Measurements from ENCODE around the gene SLC6A18. TPM values are rescaled to one million over a fixed set of nuclear protein-coding genes. Genes with fewer than 3 reads are reported as not detected.

Gene SLC6A18
- total RNA-seq, 4 donors from 2014 or later: not detected

GRCh38 chr5:1189269-1189668, 35.9 kb upstream of the SLC6A18 start:
- 80 to 86% methylated on average over 3 to 10 of the region's 10 CpGs for WGBS, 2 donors (ENCODE audit: low coverage in 1 of 2)
- ATAC-seq: no peak
- TF ChIP-seq CTCF (IDR thresholded peaks at IDR 0.05): no peak
- TF ChIP-seq POLR2AphosphoS5 (IDR thresholded peaks at IDR 0.05): no peak
- no peak for TF ChIP-seq EP300 (IDR thresholded peaks at IDR 0.05)
- no peak for TF ChIP-seq POLR2A (IDR thresholded peaks at IDR 0.05)

GRCh38 chr5:1190278-1190677, 34.9 kb upstream of the SLC6A18 start:
- 40 to 54% methylated on average over 9 to 12 of the region's 12 CpGs for WGBS, 2 donors (ENCODE audit: low coverage in 1 of 2)
- Histone ChIP-seq H3K27me3 (peaks cover 69% of the 10 kb centered on the region), H3K36me3 (no peaks in the 10 kb centered on the region), H3K9me3 (no peaks in the 10 kb centered on the region), H3K27ac (no peak overlapping the region), H3K4me3 (no peak overlapping the region), H3K4me1 (no peaks in the 10 kb centered on the region)
- TF ChIP-seq POLR2A (IDR thresholded peaks at IDR 0.05) (no peak), EP300 (IDR thresholded peaks at IDR 0.05) (no peak), CTCF (IDR thresholded peaks at IDR 0.05) (no peak), POLR2AphosphoS5 (IDR thresholded peaks at IDR 0.05) (no peak)
- ATAC-seq: no peak

More at GRCh38 chr5:1189269-1189668, 35.9 kb upstream of the SLC6A18 start:
- Histone ChIP-seq H3K27me3 (peaks cover 60% of the 10 kb centered on the region), H3K4me3 (no peak overlapping the region), H3K27ac (no peak overlapping the region), H3K36me3 (no peaks in the 10 kb centered on the region), H3K9me3 (no peaks in the 10 kb centered on the region), H3K4me1 (no peaks in the 10 kb centered on the region)

- H3K36me3 ChIP-seq: no peaks in the 10 kb centered on the region
- TF ChIP-seq CTCF (IDR thresholded peaks at IDR 0.05) (no peak), POLR2A (IDR thresholded peaks at IDR 0.05) (no peak), POLR2AphosphoS5 (IDR thresholded peaks at IDR 0.05) (no peak), EP300 (IDR thresholded peaks at IDR 0.05) (no peak)
- 8 to 42% methylated on average over 4 to 6 of the region's 6 CpGs for WGBS, 2 donors (ENCODE audit: low coverage in 1 of 2)
- ATAC-seq: no peak
- H3K27me3 ChIP-seq: peaks cover 74% of the 10 kb centered on the region
- H3K4me1 ChIP-seq: no peaks in the 10 kb centered on the region
- H3K4me3 ChIP-seq: no peak overlapping the region
- no peaks in the 10 kb centered on the region for H3K9me3 ChIP-seq
- no peak overlapping the region for H3K27ac ChIP-seq
These were observed 34.3 kb upstream of the SLC6A18 start for GRCh38 chr5:1190837-1191239.

- Histone ChIP-seq H3K27me3 (peaks cover 79% of the 10 kb centered on the region), H3K4me3 (no peak overlapping the region), H3K27ac (no peak overlapping the region), H3K36me3 (no peaks in the 10 kb centered on the region), H3K4me1 (no peaks in the 10 kb centered on the region), H3K9me3 (no peaks in the 10 kb centered on the region)
- TF ChIP-seq POLR2A (IDR thresholded peaks at IDR 0.05) (no peak), EP300 (IDR thresholded peaks at IDR 0.05) (no peak), POLR2AphosphoS5 (IDR thresholded peaks at IDR 0.05) (no peak), CTCF (IDR thresholded peaks at IDR 0.05) (no peak)
- no peak for ATAC-seq
- 58 to 67% methylated on average over 17 to 18 of the region's 18 CpGs for WGBS, 2 donors (ENCODE audit: low coverage in 1 of 2)
These were observed 32.1 kb upstream of the SLC6A18 start for GRCh38 chr5:1192971-1193590.

- Histone ChIP-seq H3K9me3 (no peaks in the 10 kb centered on the region), H3K27ac (no peak overlapping the region), H3K27me3 (peaks cover 79% of the 10 kb centered on the region), H3K4me1 (no peaks in the 10 kb centered on the region), H3K36me3 (no peaks in the 10 kb centered on the region), H3K4me3 (no peak overlapping the region)
- TF ChIP-seq POLR2AphosphoS5 (IDR thresholded peaks at IDR 0.05) (no peak), CTCF (IDR thresholded peaks at IDR 0.05) (no peak), EP300 (IDR thresholded peaks at IDR 0.05) (no peak), POLR2A (IDR thresholded peaks at IDR 0.05) (no peak)
- 57 to 79% methylated on average over 3 to 12 of the region's 28 CpGs for WGBS, 2 donors (ENCODE audit: low coverage in 1 of 2)
- no peak for ATAC-seq
These were observed 31.6 kb upstream of the SLC6A18 start for GRCh38 chr5:1193591-1193985.

All from gastroesophageal sphincter (tissue), 4 donors.